OCI-LY3 (cell line): Measurements from ENCODE around the gene EYA4.

Source experiments
- EZH2phosphoT487 ChIP-seq: fragments of 200-600 bp; shearing (Covaris generic); IDR thresholded peaks from 2 replicates; pipeline ENCODE4 v1.6.1; 2018; ENCODE audit warnings: antibody characterized with exemption, mixed run types, low read depth
- TF ChIP-seq, protein P1 (sequence below): fragments of 200-600, 300-600 bp; sonication (generic); IDR thresholded peaks from 2 replicates; pipeline ENCODE4 v1.5.1; 2014; ENCODE audit warnings: antibody characterized with exemption, low read length, low read depth

DNA sequence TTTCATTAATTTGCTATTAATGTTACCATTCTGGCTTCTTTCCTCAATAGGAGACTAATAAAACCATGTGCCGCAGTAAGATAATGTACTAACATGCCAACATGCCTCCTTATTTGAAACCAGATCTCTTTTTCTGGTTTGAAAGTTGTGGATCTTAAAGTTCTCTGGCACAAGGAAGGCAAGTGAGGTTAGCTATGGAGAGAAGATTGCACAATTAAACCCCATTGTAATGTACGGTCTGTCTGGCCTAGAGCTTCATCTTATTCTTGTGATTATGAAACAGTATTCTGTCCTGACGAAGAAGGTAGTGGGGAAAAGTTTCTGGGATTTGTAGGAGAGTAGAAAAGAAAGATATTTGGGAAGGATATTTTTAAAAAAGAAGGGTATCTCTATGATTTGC lies 68.4 kb downstream of the EYA4 start:
- TF ChIP-seq, protein P1, sequence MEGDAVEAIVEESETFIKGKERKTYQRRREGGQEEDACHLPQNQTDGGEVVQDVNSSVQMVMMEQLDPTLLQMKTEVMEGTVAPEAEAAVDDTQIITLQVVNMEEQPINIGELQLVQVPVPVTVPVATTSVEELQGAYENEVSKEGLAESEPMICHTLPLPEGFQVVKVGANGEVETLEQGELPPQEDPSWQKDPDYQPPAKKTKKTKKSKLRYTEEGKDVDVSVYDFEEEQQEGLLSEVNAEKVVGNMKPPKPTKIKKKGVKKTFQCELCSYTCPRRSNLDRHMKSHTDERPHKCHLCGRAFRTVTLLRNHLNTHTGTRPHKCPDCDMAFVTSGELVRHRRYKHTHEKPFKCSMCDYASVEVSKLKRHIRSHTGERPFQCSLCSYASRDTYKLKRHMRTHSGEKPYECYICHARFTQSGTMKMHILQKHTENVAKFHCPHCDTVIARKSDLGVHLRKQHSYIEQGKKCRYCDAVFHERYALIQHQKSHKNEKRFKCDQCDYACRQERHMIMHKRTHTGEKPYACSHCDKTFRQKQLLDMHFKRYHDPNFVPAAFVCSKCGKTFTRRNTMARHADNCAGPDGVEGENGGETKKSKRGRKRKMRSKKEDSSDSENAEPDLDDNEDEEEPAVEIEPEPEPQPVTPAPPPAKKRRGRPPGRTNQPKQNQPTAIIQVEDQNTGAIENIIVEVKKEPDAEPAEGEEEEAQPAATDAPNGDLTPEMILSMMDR: no peak
- no peak for TF ChIP-seq EZH2phosphoT487
